Liver (tissue), 9 donors: ENCODE measurements around the gene TMEM190. TPM values are rescaled to one million over a fixed set of nuclear protein-coding genes. Genes with fewer than 3 reads are reported as not detected.
"Not testable (repeated sequence)": the region's sequence is repeated elsewhere in the genome, so short reads cannot be mapped to it uniquely, and the experiment has no call there.

Experiments used
- DNase-seq: peaks from one replicate; pipeline ENCODE4 v3.0.0-alpha.2; 2017; ENCODE audit warnings: low spot score
- H3K27ac ChIP-seq, 2 donors: one replicate each; pipeline ENCODE4 v1.7.0; 2013; ENCODE audit warnings: inconsistent platforms in 2 of 2, low read length in 2 of 2, control low read depth in 1 of 2, low read depth in 1 of 2, mild to moderate bottlenecking in 1 of 2
- H3K27me3 ChIP-seq, 4 donors: one replicate each; pipeline versions ENCODE4 v1.6.1 to v1.7.0; 2013; ENCODE audit warnings: low read length in 3 of 4, inconsistent platforms in 1 of 4, mild to moderate bottlenecking in 1 of 4, moderate library complexity in 1 of 4; ENCODE audit not compliant: control insufficient read depth in 4 of 4, insufficient read depth in 4 of 4
- H3K36me3 ChIP-seq, 4 donors: one replicate each; pipeline versions ENCODE4 v1.6.1 to v1.7.0; 2013; ENCODE audit warnings: low read length in 3 of 4, mild to moderate bottlenecking in 3 of 4, low read depth in 1 of 4, moderate library complexity in 1 of 4; ENCODE audit not compliant: control insufficient read depth in 4 of 4, insufficient read depth in 3 of 4
- H3K4me1 ChIP-seq, 4 donors: one replicate each; pipeline versions ENCODE4 v1.6.1 to v1.7.0; 2013; ENCODE audit warnings: low read length in 3 of 4, mild to moderate bottlenecking in 3 of 4, moderate library complexity in 1 of 4; ENCODE audit not compliant: control insufficient read depth in 4 of 4, insufficient read depth in 4 of 4
- H3K4me3 ChIP-seq, 3 donors: one replicate each; pipeline versions ENCODE4 v1.6.1 to v1.7.0; 2013; ENCODE audit warnings: low read length in 3 of 3, control low read depth in 1 of 3, low read depth in 1 of 3, mild to moderate bottlenecking in 1 of 3
- H3K9ac ChIP-seq, 2 donors: one replicate each; pipeline ENCODE4 v1.7.0; 2013; ENCODE audit warnings: low read length in 2 of 2, mild to moderate bottlenecking in 2 of 2, moderate library complexity in 2 of 2, control low read depth in 1 of 2, low read depth in 1 of 2
- H3K9me3 ChIP-seq, 4 donors: one replicate each; pipeline versions ENCODE4 v1.6.1 to v1.7.0; 2013; ENCODE audit warnings: low read length in 3 of 4; ENCODE audit not compliant: control insufficient read depth in 4 of 4
- ATF3 ChIP-seq: IDR thresholded peaks from 2 replicates; pipeline ENCODE4 v1.6.1; 2016; ENCODE audit warnings: antibody characterized with exemption
- CTCF ChIP-seq: fragments of 150-350 bp; IDR thresholded peaks from 2 replicates; pipeline ENCODE4 v1.5.1; 2017; ENCODE audit warnings: improper control_type of control experiment, low read depth, low read length; ENCODE audit not compliant: missing input control
- EGR1 ChIP-seq, 2 donors: IDR thresholded peaks; 2 replicates each; pipeline ENCODE4 v1.6.1; 2016 to 2018; ENCODE audit warnings: antibody characterized with exemption in 2 of 2, low read depth in 2 of 2
- FOXA1 ChIP-seq: IDR thresholded peaks from 2 replicates; pipeline ENCODE4 v1.6.1; 2016; ENCODE audit warnings: antibody characterized with exemption
- FOXA2 ChIP-seq: IDR thresholded peaks from 2 replicates; pipeline ENCODE4 v1.6.1; 2016; ENCODE audit warnings: antibody characterized with exemption
- HNF4A ChIP-seq, 2 donors: conservative IDR thresholded peaks; 2 replicates each; pipeline ENCODE4 v1.6.1; 2016; ENCODE audit warnings: antibody characterized with exemption in 2 of 2, mild to moderate bottlenecking in 2 of 2
- HNF4G ChIP-seq: IDR thresholded peaks from 2 replicates; pipeline ENCODE4 v1.6.1; 2016; ENCODE audit warnings: antibody characterized with exemption
- MAX ChIP-seq: IDR thresholded peaks from 2 replicates; pipeline ENCODE4 v1.6.1; 2016; ENCODE audit warnings: antibody characterized with exemption
- NR2F2 ChIP-seq: IDR thresholded peaks from 2 replicates; pipeline ENCODE4 v1.6.1; 2016; ENCODE audit warnings: antibody characterized with exemption
- RAD21 ChIP-seq, 2 donors: IDR thresholded peaks; 2 replicates each; pipeline ENCODE4 v1.6.1; 2016; ENCODE audit warnings: antibody characterized with exemption in 2 of 2, mild to moderate bottlenecking in 2 of 2
- REST ChIP-seq: IDR thresholded peaks from 2 replicates; pipeline ENCODE4 v1.6.1; 2016; ENCODE audit warnings: antibody characterized with exemption, mild to moderate bottlenecking
- RXRA ChIP-seq, 2 donors: IDR thresholded peaks; 2 replicates each; pipeline ENCODE4 v1.6.1; 2017 to 2018; ENCODE audit warnings: antibody characterized with exemption in 2 of 2, mild to moderate bottlenecking in 1 of 2
- SP1 ChIP-seq: IDR thresholded peaks from 2 replicates; pipeline ENCODE4 v1.6.1; 2018; ENCODE audit warnings: antibody characterized with exemption, mild to moderate bottlenecking
- YY1 ChIP-seq: IDR thresholded peaks from 2 replicates; pipeline ENCODE4 v1.6.1; 2016; ENCODE audit warnings: antibody characterized with exemption, mild to moderate bottlenecking
- ZBTB33 ChIP-seq: IDR thresholded peaks from 2 replicates; pipeline ENCODE4 v1.6.1; 2016; ENCODE audit warnings: antibody characterized with exemption
- WGBS: extraction: QIAGEN DNeasy Blood & Tissue Kit; methylation state at CpG from one replicate; pipeline ENCODE4 v1.1.7; 2013; 5-methylcytosine and 5-hydroxymethylcytosine counted together
- polyA plus RNA-seq, 2 donors: library from polyadenylated mRNA; stranded (reverse) in 1 of 2; unstranded in 1 of 2; fragments of 200-250 nt in 1 of 2; fragments of >200 nt in 1 of 2; fragmentation: Nextera tagmentation in 1 of 2; extraction: Ambion mirVana in 1 of 2; gene quantifications; one replicate each; pipeline versions ENCODE4 v1.2.1 to v1.2.3, GENCODE V29; 2013 to 2015
- total RNA-seq, 2 donors: library from RNA; depleted of rRNA; stranded (reverse); fragments of >200 nt; gene quantifications; one replicate each; pipeline ENCODE4 v1.2.3, GENCODE V29; 2014
- donor health status: healthy.
- donor health status: healthy.
- donor health status: healthy.
- donor health status: healthy.
- donor health status: healthy.

The TMEM190 gene
- total and polyA plus RNA-seq, 4 donors = not detected

GRCh38 chr19:55419624-55420236 is 43.1 kb downstream of the TMEM190 start:
- 77% methylated on average over 5 of the region's 5 CpGs for WGBS

GRCh38 chr19:55421281-55421680 is 44.7 kb downstream of the TMEM190 start:
- H3K9me3 ChIP-seq, H3K27ac ChIP-seq, H3K4me1 ChIP-seq, H3K36me3 ChIP-seq, H3K4me3 ChIP-seq, H3K27me3 ChIP-seq, DNase-seq, H3K9ac ChIP-seq: not testable (repeated sequence)
- 64% methylated on average over 4 of the region's 4 CpGs for WGBS

More at GRCh38 chr19:55419624-55420236, 43.1 kb downstream of the TMEM190 start:
- Histone ChIP-seq H3K4me1 (no peaks in the 10 kb centered on the region), H3K9me3 (no peaks in the 10 kb centered on the region), H3K27me3 (no peaks in the 10 kb centered on the region), H3K36me3 (no peaks in the 10 kb centered on the region), H3K27ac (no peak overlapping the region), H3K4me3 (no peak overlapping the region), H3K9ac (no peak overlapping the region)
- no peak for TF ChIP-seq SP1
- no peak for TF ChIP-seq MAX
- TF ChIP-seq YY1 = no peak
- TF ChIP-seq HNF4G = no peak
- no peak for TF ChIP-seq REST
- no peak for TF ChIP-seq NR2F2
- TF ChIP-seq EGR1 (IDR thresholded peaks at IDR 0.05; ENCODE audit: low read depth in 2 of 2) = no peak
- no peak for TF ChIP-seq FOXA2
- TF ChIP-seq ZBTB33 = no peak
- no peak for TF ChIP-seq HNF4A (conservative IDR thresholded peaks at IDR 0.05)
- TF ChIP-seq RXRA (IDR thresholded peaks at IDR 0.05) = no peak
- TF ChIP-seq RAD21 (IDR thresholded peaks at IDR 0.05) = no peak
- TF ChIP-seq ATF3 = no peak
- TF ChIP-seq FOXA1 = no peak
- no peak for TF ChIP-seq CTCF
- DNase-seq = no peak
